DND-41 (cell line): ENCODE data around the gene KRCC1.

Experiments
- EZH2 ChIP-seq: IDR thresholded peaks from 3 replicates; pipeline ENCODE4 v1.6.1; 2012; ENCODE audit warnings: borderline replicate concordance, low read depth, mild to moderate bottlenecking, moderate library complexity, low read length, inconsistent platforms; ENCODE audit not compliant: severe bottlenecking
- TF ChIP-seq, protein P1 (sequence below): IDR thresholded peaks from 2 replicates; pipeline ENCODE4 v1.5.1; 2012; ENCODE audit warnings: borderline replicate concordance, low read length, moderate library complexity, mild to moderate bottlenecking; ENCODE audit not compliant: poor library complexity, severe bottlenecking; ENCODE audit errors: extremely low read depth

DNA sequence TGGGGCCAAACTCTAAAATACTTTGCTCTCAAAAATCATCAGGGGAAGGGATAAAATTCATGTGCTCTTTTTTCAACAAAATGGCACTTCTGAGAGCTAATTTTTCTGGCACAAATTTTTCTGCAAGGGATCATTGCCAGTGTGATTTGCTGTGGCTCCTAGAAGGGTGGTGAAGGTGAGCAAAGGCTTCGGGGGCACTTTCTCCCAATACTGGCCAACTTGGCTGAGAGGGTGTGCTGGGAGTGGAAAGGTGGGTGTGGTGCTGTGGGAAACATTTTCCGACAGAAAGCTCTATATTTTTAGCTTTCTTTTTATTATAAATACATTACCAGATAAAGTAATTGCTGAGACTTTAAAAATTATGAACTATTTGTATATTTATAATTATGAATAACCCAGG, 12.5 kb upstream of the KRCC1 start:
- TF ChIP-seq, protein P1, sequence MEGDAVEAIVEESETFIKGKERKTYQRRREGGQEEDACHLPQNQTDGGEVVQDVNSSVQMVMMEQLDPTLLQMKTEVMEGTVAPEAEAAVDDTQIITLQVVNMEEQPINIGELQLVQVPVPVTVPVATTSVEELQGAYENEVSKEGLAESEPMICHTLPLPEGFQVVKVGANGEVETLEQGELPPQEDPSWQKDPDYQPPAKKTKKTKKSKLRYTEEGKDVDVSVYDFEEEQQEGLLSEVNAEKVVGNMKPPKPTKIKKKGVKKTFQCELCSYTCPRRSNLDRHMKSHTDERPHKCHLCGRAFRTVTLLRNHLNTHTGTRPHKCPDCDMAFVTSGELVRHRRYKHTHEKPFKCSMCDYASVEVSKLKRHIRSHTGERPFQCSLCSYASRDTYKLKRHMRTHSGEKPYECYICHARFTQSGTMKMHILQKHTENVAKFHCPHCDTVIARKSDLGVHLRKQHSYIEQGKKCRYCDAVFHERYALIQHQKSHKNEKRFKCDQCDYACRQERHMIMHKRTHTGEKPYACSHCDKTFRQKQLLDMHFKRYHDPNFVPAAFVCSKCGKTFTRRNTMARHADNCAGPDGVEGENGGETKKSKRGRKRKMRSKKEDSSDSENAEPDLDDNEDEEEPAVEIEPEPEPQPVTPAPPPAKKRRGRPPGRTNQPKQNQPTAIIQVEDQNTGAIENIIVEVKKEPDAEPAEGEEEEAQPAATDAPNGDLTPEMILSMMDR = no peak
- no peak for TF ChIP-seq EZH2
